ENCODE results near the gene DOHH. TPM values are rescaled to one million over a fixed set of nuclear protein-coding genes. Genes with fewer than 3 reads are reported as not detected.

The DOHH gene
- total and polyA plus RNA-seq, 4 donors, result 1.4 to 12.0 (median 9.2) TPM

- TF ChIP-seq FOXA1 (IDR thresholded peaks at IDR 0.05), result no peak
- no peak for TF ChIP-seq NR2F2 (IDR thresholded peaks at IDR 0.05)
- TF ChIP-seq YY1 (IDR thresholded peaks at IDR 0.05), result no peak
- no peak for TF ChIP-seq EGR1 (IDR thresholded peaks at IDR 0.05; ENCODE audit: low read depth in 2 of 2)
- no peak for TF ChIP-seq RXRA (IDR thresholded peaks at IDR 0.05)
- TF ChIP-seq REST (IDR thresholded peaks at IDR 0.05), result no peak
- TF ChIP-seq HNF4G (IDR thresholded peaks at IDR 0.05), result no peak
- no peak for TF ChIP-seq FOXA2 (IDR thresholded peaks at IDR 0.05)
- TF ChIP-seq ATF3 (IDR thresholded peaks at IDR 0.05), result no peak
- DNase-seq (ENCODE audit: low spot score), result no peak
- no peaks in the 10 kb centered on the region for H3K27me3 ChIP-seq (ENCODE audit: control insufficient read depth in 4 of 4, insufficient read depth in 4 of 4, low read length in 3 of 4)
- no peak overlapping the region for H3K27ac ChIP-seq (ENCODE audit: low read depth in 1 of 2, low read length in 2 of 2)
- no peaks in the 10 kb centered on the region for H3K36me3 ChIP-seq (ENCODE audit: control insufficient read depth in 4 of 4, insufficient read depth in 3 of 4, low read depth in 1 of 4, low read length in 3 of 4)
- H3K9ac ChIP-seq (ENCODE audit: low read depth in 1 of 2, low read length in 2 of 2), result no peak overlapping the region
- H3K9me3 ChIP-seq (ENCODE audit: control insufficient read depth in 4 of 4, low read length in 3 of 4), result no peaks in the 10 kb centered on the region
- 73% methylated on average over 26 of the region's 26 CpGs for WGBS
- peaks cover 22 to 81% (median 65%) of the 10 kb centered on the region in 4 donors for H3K4me1 ChIP-seq (ENCODE audit: control insufficient read depth in 4 of 4, insufficient read depth in 4 of 4, low read length in 3 of 4)
- H3K4me3 ChIP-seq (ENCODE audit: low read depth in 1 of 3, low read length in 3 of 3), result no peak overlapping the region
Observed at GRCh38 chr19:3511506-3512251, 11.2 kb upstream of the DOHH start.

- Histone ChIP-seq H3K27ac (ENCODE audit: low read depth in 1 of 2, low read length in 2 of 2) (no peak overlapping the region), H3K27me3 (ENCODE audit: control insufficient read depth in 4 of 4, insufficient read depth in 4 of 4, low read length in 3 of 4) (no peaks in the 10 kb centered on the region), H3K9me3 (ENCODE audit: control insufficient read depth in 4 of 4, low read length in 3 of 4) (no peaks in the 10 kb centered on the region), H3K36me3 (ENCODE audit: control insufficient read depth in 4 of 4, insufficient read depth in 3 of 4, low read depth in 1 of 4, low read length in 3 of 4) (no peaks in the 10 kb centered on the region), H3K4me3 (ENCODE audit: low read depth in 1 of 3, low read length in 3 of 3) (no peak overlapping the region), H3K9ac (ENCODE audit: low read depth in 1 of 2, low read length in 2 of 2) (no peak overlapping the region), H3K4me1 (ENCODE audit: control insufficient read depth in 4 of 4, insufficient read depth in 4 of 4, low read length in 3 of 4) (peaks cover 18 to 74% (median 58%) of the 10 kb centered on the region in 4 donors)
- WGBS, result 92% methylated on average over 22 of the region's 22 CpGs
- TF ChIP-seq FOXA1 (IDR thresholded peaks at IDR 0.05) (no peak), CTCF (IDR thresholded peaks at IDR 0.05; ENCODE audit: low read depth, low read length, missing input control) (no peak), MAX (IDR thresholded peaks at IDR 0.05) (no peak), FOXA2 (IDR thresholded peaks at IDR 0.05) (no peak), REST (IDR thresholded peaks at IDR 0.05) (no peak), EGR1 (IDR thresholded peaks at IDR 0.05; ENCODE audit: low read depth in 2 of 2) (no peak)
- no peak for DNase-seq (ENCODE audit: low spot score)
Observed at GRCh38 chr19:3510727-3511126, 10.3 kb upstream of the DOHH start.

Measured in liver (tissue), 9 donors.